H9 (cell line): ENCODE results near the gene MYBBP1A. TPM values are rescaled to one million over a fixed set of nuclear protein-coding genes. Genes with fewer than 3 reads are reported as not detected.
A peak's percentile ranks its signal among the peaks of the same experiment; 100 is the strongest.

ENCODE experiments used
- DNase-seq: peaks from one replicate; pipeline ENCODE4 v3.0.0-alpha.2; 2017
- H2AFZ ChIP-seq: one replicate; pipeline ENCODE4 v1.6.1; 2013; ENCODE audit warnings: mild to moderate bottlenecking, low read length, control low read depth, moderate library complexity
- H2AK5ac ChIP-seq: 2 replicates; pipeline ENCODE4 v1.6.1; 2013; ENCODE audit warnings: low read length, control low read depth, mixed read lengths; ENCODE audit not compliant: insufficient read length
- H2BK120ac ChIP-seq: one replicate; pipeline ENCODE4 v1.6.1; 2013; ENCODE audit warnings: low read depth, mild to moderate bottlenecking, low read length, control low read depth, inconsistent platforms; ENCODE audit not compliant: poor library complexity, severe bottlenecking
- H2BK12ac ChIP-seq: 2 replicates; pipeline ENCODE4 v1.6.1; 2013; ENCODE audit warnings: low read length, control low read depth, mixed read lengths, low read depth; ENCODE audit not compliant: insufficient read length
- H2BK15ac ChIP-seq: 2 replicates; pipeline ENCODE4 v1.6.1; 2013; ENCODE audit warnings: low read depth, low read length, control low read depth
- H2BK20ac ChIP-seq: one replicate; pipeline ENCODE4 v1.6.1; 2013; ENCODE audit warnings: low read depth, mild to moderate bottlenecking, low read length, control low read depth, inconsistent platforms; ENCODE audit not compliant: poor library complexity, severe bottlenecking
- H2BK5ac ChIP-seq: 2 replicates; pipeline ENCODE4 v1.6.1; 2013; ENCODE audit warnings: low read length, control low read depth, mixed read lengths; ENCODE audit not compliant: insufficient read length
- H3K14ac ChIP-seq: 2 replicates; pipeline ENCODE4 v1.6.1; 2013; ENCODE audit warnings: low read length, control low read depth; ENCODE audit not compliant: insufficient read depth
- H3K18ac ChIP-seq: 2 replicates; pipeline ENCODE4 v1.6.1; 2013; ENCODE audit warnings: low read depth, mild to moderate bottlenecking, mixed read lengths, low read length, control low read depth; ENCODE audit not compliant: insufficient read length
- H3K23ac ChIP-seq: 2 replicates; pipeline ENCODE4 v1.6.1; 2013; ENCODE audit warnings: low read length, control low read depth, mixed read lengths, low read depth; ENCODE audit not compliant: insufficient read length
- H3K23me2 ChIP-seq: 2 replicates; pipeline ENCODE4 v1.6.1; 2013; ENCODE audit warnings: low read depth, mild to moderate bottlenecking, mixed read lengths, low read length, control low read depth; ENCODE audit not compliant: insufficient read length, poor library complexity, severe bottlenecking
- H3K27ac ChIP-seq: 2 replicates; pipeline ENCODE4 v1.5.1; 2013; ENCODE audit warnings: low read length, control low read depth, mixed read lengths, low read depth; ENCODE audit not compliant: insufficient read length
- H3K27me3 ChIP-seq: 2 replicates; pipeline ENCODE4 v1.6.1; 2013; ENCODE audit warnings: low read length, control low read depth, inconsistent platforms; ENCODE audit not compliant: insufficient read depth
- H3K4ac ChIP-seq: 2 replicates; pipeline ENCODE4 v1.6.1; 2013; ENCODE audit warnings: low read depth, mild to moderate bottlenecking, control low read depth, inconsistent platforms, low read length, moderate library complexity
- H3K4me1 ChIP-seq: 2 replicates; pipeline ENCODE4 v1.6.1; 2013; ENCODE audit warnings: low read length, control low read depth, inconsistent platforms; ENCODE audit not compliant: insufficient read depth
- H3K4me2 ChIP-seq: 2 replicates; pipeline ENCODE4 v1.6.1; 2013; ENCODE audit warnings: low read length, control low read depth, mixed read lengths; ENCODE audit not compliant: insufficient read length, insufficient read depth
- H3K56ac ChIP-seq: 2 replicates; pipeline ENCODE4 v1.6.1; 2013; ENCODE audit warnings: low read depth, mild to moderate bottlenecking, mixed read lengths, low read length, control low read depth; ENCODE audit not compliant: insufficient read length
- H3K79me1 ChIP-seq: 2 replicates; pipeline ENCODE4 v1.6.1; 2013; ENCODE audit warnings: low read depth, mild to moderate bottlenecking, moderate library complexity, low read length, control low read depth, inconsistent platforms; ENCODE audit not compliant: insufficient read depth, poor library complexity, severe bottlenecking
- H3K79me2 ChIP-seq: 2 replicates; pipeline ENCODE4 v1.6.1; 2013; ENCODE audit warnings: low read length, control low read depth, inconsistent platforms; ENCODE audit not compliant: insufficient read depth
- H3K9ac ChIP-seq: 2 replicates; pipeline ENCODE4 v1.6.1; 2013; ENCODE audit warnings: low read length, control low read depth, mixed read lengths; ENCODE audit not compliant: insufficient read length; ENCODE audit errors: extremely low read depth
- H3K9me3 ChIP-seq: one replicate; pipeline ENCODE4 v1.6.1; 2013; ENCODE audit warnings: low read depth, low read length, inconsistent platforms; ENCODE audit not compliant: control insufficient read depth
- H3T11ph ChIP-seq: one replicate; pipeline ENCODE4 v1.6.1; 2013; ENCODE audit warnings: mild to moderate bottlenecking, low read length, control low read depth, inconsistent platforms
- H4K20me1 ChIP-seq: one replicate; pipeline ENCODE4 v1.6.1; 2013; ENCODE audit not compliant: control insufficient read depth, insufficient read length, insufficient read depth
- H4K5ac ChIP-seq: 2 replicates; pipeline ENCODE4 v1.6.1; 2013; ENCODE audit warnings: low read depth, mild to moderate bottlenecking, mixed read lengths, low read length, control low read depth; ENCODE audit not compliant: insufficient read length
- H4K8ac ChIP-seq: replicated peaks from 2 replicates; pipeline ENCODE4 v1.6.1; 2013; ENCODE audit warnings: low read length, control low read depth, mixed read lengths, low read depth; ENCODE audit not compliant: insufficient read length
- H4K91ac ChIP-seq: 2 replicates; pipeline ENCODE4 v1.6.1; 2013; ENCODE audit warnings: low read depth, mild to moderate bottlenecking, moderate library complexity, mixed read lengths, low read length, control low read depth; ENCODE audit not compliant: insufficient read length
- H3K27ac Mint-ChIP-seq, 3 experiments: 2 replicates in 2 of 3; 3 replicates in 1 of 3; pipeline ENCODE4 v1.8.0; 2020 to 2021; ENCODE audit warnings: mixed read lengths in 3 of 3, mild to moderate bottlenecking in 1 of 3, moderate library complexity in 1 of 3
- H3K27me3 Mint-ChIP-seq: 2 replicates; pipeline ENCODE4 v1.8.0; 2021; ENCODE audit warnings: low read depth, mild to moderate bottlenecking, moderate library complexity, mixed read lengths
- H3K36me3 Mint-ChIP-seq, 3 experiments: 2 replicates in 2 of 3; 3 replicates in 1 of 3; pipeline ENCODE4 v1.8.0; 2020 to 2021; ENCODE audit warnings: low read depth in 3 of 3, mixed read lengths in 3 of 3; ENCODE audit not compliant: insufficient read depth in 1 of 3
- H3K4me1 Mint-ChIP-seq, 2 experiments: 2 replicates each; pipeline ENCODE4 v1.8.0; 2020; ENCODE audit warnings: mixed read lengths in 2 of 2
- H3K4me3 Mint-ChIP-seq, 2 experiments: 2 replicates in 1 of 2; 3 replicates in 1 of 2; pipeline ENCODE4 v1.8.0; 2020 to 2021; ENCODE audit warnings: mild to moderate bottlenecking in 2 of 2, mixed read lengths in 2 of 2, moderate library complexity in 1 of 2
- H3K9me3 Mint-ChIP-seq, 2 experiments: 2 replicates in 1 of 2; 3 replicates in 1 of 2; pipeline ENCODE4 v1.8.0; 2020; ENCODE audit warnings: mild to moderate bottlenecking in 2 of 2, mixed read lengths in 2 of 2, moderate library complexity in 1 of 2
- WGBS: extraction: QIAGEN DNeasy Blood & Tissue Kit; methylation state at CpG from one replicate; pipeline ENCODE4 v1.1.7; 2013; ENCODE audit warnings: missing lambda C conversion rate, low lambda C conversion rate, mixed read lengths; ENCODE audit not compliant: insufficient read length; ENCODE audit errors: extremely low coverage; 5-methylcytosine and 5-hydroxymethylcytosine counted together
- total RNA-seq: library from RNA; stranded (reverse); gene quantifications from 2 replicates; pipeline ENCODE4 v1.2.1, GENCODE V29; 2021
- TF ChIP-seq, protein P1 (sequence below): fragments of 200-600 bp; sonication (generic); conservative IDR thresholded peaks from 3 replicates; pipeline ENCODE4 v1.8.0; 2021; ENCODE audit warnings: antibody characterized with exemption, mild to moderate bottlenecking

The MYBBP1A gene
- total RNA-seq, 1 experiment from 2014 or later, result 181 TPM

DNA sequence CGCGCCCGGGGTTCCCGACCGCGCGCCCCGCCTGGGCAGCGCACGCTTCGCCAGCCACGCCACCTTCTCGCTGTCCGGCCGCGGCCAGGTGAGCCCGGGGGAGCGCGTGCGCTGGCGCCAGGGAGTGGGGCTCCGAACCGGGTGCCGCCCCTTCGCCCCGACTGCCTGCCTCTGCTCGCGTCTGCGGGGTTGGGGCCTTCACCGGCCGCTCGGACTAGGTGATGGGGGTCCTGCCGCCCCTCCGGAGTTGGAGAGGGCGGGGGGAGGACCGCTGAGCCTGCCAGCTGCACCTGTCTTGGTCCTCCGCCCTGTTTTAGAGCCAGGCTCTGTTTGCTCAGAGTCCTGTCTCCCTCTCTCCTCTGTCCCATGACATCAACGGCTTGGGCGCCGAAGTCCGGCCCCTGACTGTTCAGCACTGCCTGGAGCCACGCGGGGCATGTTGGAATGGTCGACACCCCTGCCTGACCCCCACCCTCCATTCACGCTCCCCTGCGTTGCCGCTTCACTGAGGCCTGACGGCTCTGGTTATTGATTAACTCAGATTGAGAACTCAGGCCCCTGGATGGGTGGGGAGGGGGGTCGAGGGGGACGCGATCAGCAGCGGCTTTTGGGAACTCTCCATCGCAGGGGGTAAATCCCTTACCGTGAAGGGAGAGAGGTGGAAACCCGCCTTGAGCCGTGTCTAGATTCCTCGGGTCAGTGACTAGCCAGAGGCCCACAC is 29.9 kb upstream of the MYBBP1A start:
- Histone ChIP-seq H3K4me2 (peak overlapping the region; percentile 77), H3T11ph (no peak overlapping the region), H3K23me2 (peaks cover 10% of the 10 kb centered on the region), H4K8ac (no peak overlapping the region), H2BK15ac (no peak overlapping the region), H2AK5ac (no peak overlapping the region), H3K79me1 (no peaks in the 10 kb centered on the region), H3K27me3 (peaks cover 23% of the 10 kb centered on the region; the same call in 1 of the 2 replicates), H3K27ac (no peak overlapping the region), H2BK5ac (no peak overlapping the region), H3K79me2 (no peaks in the 10 kb centered on the region), H4K91ac (no peak overlapping the region), H2BK120ac (no peak overlapping the region), H2AFZ (no peak overlapping the region), H2BK20ac (no peak overlapping the region), H3K9me3 (no peaks in the 10 kb centered on the region), H3K4me1 (no peaks in the 10 kb centered on the region; the same call in 1 of the 2 replicates), H3K18ac (no peak overlapping the region), H3K9ac (no peak overlapping the region), H4K20me1 (peaks cover 2% of the 10 kb centered on the region), H3K56ac (no peak overlapping the region), H2BK12ac (no peak overlapping the region), H3K23ac (no peak overlapping the region), H4K5ac (no peak overlapping the region), H3K4ac (no peak overlapping the region), H3K14ac (no peak overlapping the region)
- Mint-ChIP-seq H3K9me3 (no peaks in the 10 kb centered on the region), H3K4me1 (peaks cover 21 to 41% of the 10 kb centered on the region in 2 experiments), H3K27ac (no peak overlapping the region), H3K36me3 (no peaks in the 10 kb centered on the region; a peak in 1 of 7 replicates), H3K27me3 (peaks cover 72% of the 10 kb centered on the region), H3K4me3 (peak overlapping the region; percentile 58 to 83)
- no CpG with 5 or more reads among the region's 57 CpGs for WGBS
- no peak for DNase-seq
- TF ChIP-seq, protein P1, sequence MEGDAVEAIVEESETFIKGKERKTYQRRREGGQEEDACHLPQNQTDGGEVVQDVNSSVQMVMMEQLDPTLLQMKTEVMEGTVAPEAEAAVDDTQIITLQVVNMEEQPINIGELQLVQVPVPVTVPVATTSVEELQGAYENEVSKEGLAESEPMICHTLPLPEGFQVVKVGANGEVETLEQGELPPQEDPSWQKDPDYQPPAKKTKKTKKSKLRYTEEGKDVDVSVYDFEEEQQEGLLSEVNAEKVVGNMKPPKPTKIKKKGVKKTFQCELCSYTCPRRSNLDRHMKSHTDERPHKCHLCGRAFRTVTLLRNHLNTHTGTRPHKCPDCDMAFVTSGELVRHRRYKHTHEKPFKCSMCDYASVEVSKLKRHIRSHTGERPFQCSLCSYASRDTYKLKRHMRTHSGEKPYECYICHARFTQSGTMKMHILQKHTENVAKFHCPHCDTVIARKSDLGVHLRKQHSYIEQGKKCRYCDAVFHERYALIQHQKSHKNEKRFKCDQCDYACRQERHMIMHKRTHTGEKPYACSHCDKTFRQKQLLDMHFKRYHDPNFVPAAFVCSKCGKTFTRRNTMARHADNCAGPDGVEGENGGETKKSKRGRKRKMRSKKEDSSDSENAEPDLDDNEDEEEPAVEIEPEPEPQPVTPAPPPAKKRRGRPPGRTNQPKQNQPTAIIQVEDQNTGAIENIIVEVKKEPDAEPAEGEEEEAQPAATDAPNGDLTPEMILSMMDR, result no peak
